Spleen (tissue), 7 donors: Measurements from ENCODE around the gene LCMT1.

Experiments
- CTCF ChIP-seq, 11 experiments: fragments of 200-600 bp in 7 of 11; fragments of 450-650 bp in 4 of 11; sonication (generic) in 4 of 11; IDR thresholded peaks in 8 of 11; conservative IDR thresholded peaks in 3 of 11; 1 replicate in 7 of 11; 2 replicates in 4 of 11; pipeline versions ENCODE4 v1.4.0 to v1.8.0; 2016 to 2021; ENCODE audit warnings: antibody characterized with exemption in 11 of 11, inconsistent platforms in 4 of 11, mild to moderate bottlenecking in 1 of 11
- POLR2A ChIP-seq, 3 donors: fragments of 450-650 bp; IDR thresholded peaks; one replicate each; pipeline ENCODE4 v1.5.1; 2017; ENCODE audit warnings: antibody characterized with exemption in 3 of 3, mild to moderate bottlenecking in 1 of 3
- POLR2AphosphoS5 ChIP-seq, 3 donors: sonication (generic); formaldehyde crosslinking; IDR thresholded peaks; one replicate each; pipeline ENCODE4 v1.5.1; 2017; ENCODE audit warnings: antibody characterized with exemption in 3 of 3
- donor health status: DM: no; HTN: no; CAD: no; lungs with moderate emphysema.
- donor health status: DM: no; HTN: no; CAD: no.
- donor health status: DM: no; HTN: no; CAD: no.

- TF ChIP-seq CTCF (IDR thresholded peaks at IDR 0.05 in 8 of 11, conservative IDR thresholded peaks at IDR 0.05 in 3 of 11) = no peak
- no peak for TF ChIP-seq POLR2AphosphoS5 (IDR thresholded peaks at IDR 0.05)
- no peak for TF ChIP-seq POLR2A (IDR thresholded peaks at IDR 0.05)
Measured at GRCh38 chr16:25213709-25214397, 102.3 kb downstream of the LCMT1 start.
